Measurements from ENCODE around the gene SH2D5.

- TF ChIP-seq CTCF (IDR thresholded peaks at IDR 0.05) (no peak), POLR2A (IDR thresholded peaks at IDR 0.05) (no peak)
Observed at GRCh38 chr1:20760322-20760721, 27.8 kb upstream of the SH2D5 start.

Measured in uterus (tissue), 2 donors.